Mucosa of stomach (tissue), 1 donor: ENCODE data around the gene SHOC2.

Source experiments
- H3K27me3 ChIP-seq: one replicate; pipeline ENCODE4 v1.7.0; 2013; ENCODE audit warnings: mild to moderate bottlenecking, low read length; ENCODE audit not compliant: control insufficient read depth, insufficient read depth
- H3K36me3 ChIP-seq: one replicate; pipeline ENCODE4 v1.7.0; 2013; ENCODE audit warnings: low read length; ENCODE audit not compliant: control insufficient read depth, insufficient read depth
- H3K4me1 ChIP-seq: one replicate; pipeline ENCODE4 v1.7.0; 2013; ENCODE audit warnings: mild to moderate bottlenecking, low read length; ENCODE audit not compliant: control insufficient read depth, insufficient read depth
- H3K4me3 ChIP-seq: one replicate; pipeline ENCODE4 v1.7.0; 2013; ENCODE audit warnings: low read length
- H3K9ac ChIP-seq: one replicate; pipeline ENCODE4 v1.7.0; 2013; ENCODE audit warnings: mild to moderate bottlenecking, low read length, moderate library complexity
- H3K9me3 ChIP-seq: one replicate; pipeline ENCODE4 v1.7.0; 2013; ENCODE audit warnings: mild to moderate bottlenecking, low read length, moderate library complexity; ENCODE audit not compliant: control insufficient read depth
- donor health status: Pancreatic carcinoma.

Gene SHOC2

DNA sequence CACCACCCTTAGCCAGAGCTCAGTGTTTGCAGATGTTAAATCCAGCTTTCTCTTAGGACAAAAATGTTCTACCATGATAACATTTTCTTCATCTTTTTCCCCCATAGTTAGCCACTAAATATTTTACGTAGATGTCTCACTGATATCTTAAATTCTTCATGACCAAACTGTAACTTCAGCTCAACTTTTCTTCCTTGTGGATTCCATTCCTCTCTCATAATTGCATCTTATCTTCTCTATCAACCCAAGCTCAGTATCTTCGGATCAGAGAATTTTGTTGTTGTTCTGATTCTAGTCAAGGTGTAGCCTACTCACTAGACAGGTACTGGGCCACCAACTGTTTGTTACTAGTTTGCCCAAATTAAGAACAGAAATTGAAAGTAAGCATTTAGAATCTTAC lies 60.2 kb downstream of the SHOC2 start:
- H3K4me1 ChIP-seq: no peaks in the 10 kb centered on the region
- H3K9me3 ChIP-seq: no peaks in the 10 kb centered on the region
- H3K36me3 ChIP-seq: no peaks in the 10 kb centered on the region
- H3K4me3 ChIP-seq: no peak overlapping the region
- H3K27me3 ChIP-seq: no peaks in the 10 kb centered on the region
- H3K9ac ChIP-seq: no peak overlapping the region

DNA sequence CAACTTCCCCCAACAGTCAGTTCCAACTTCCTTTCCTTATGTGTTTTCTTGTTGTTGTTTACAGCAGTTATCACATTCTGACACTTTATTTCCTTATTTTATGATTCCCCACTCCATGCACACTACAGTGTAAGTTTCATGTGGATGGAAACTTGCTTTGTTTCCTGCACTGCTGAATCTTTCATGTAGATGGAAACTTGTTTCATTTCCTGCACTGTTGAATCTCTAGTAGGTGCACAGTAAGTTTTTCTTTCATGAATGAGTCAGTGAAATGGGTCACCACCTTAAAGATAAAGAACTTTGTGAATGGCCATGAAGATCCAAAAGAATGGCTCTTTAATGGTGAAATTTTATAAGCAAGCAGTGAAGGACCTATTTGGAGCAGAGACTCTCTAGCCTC lies 61.4 kb downstream of the SHOC2 start:
- Histone ChIP-seq H3K36me3 (no peaks in the 10 kb centered on the region), H3K9ac (no peak overlapping the region), H3K4me3 (no peak overlapping the region), H3K4me1 (peaks cover 4% of the 10 kb centered on the region), H3K27me3 (no peaks in the 10 kb centered on the region), H3K9me3 (no peaks in the 10 kb centered on the region)

DNA sequence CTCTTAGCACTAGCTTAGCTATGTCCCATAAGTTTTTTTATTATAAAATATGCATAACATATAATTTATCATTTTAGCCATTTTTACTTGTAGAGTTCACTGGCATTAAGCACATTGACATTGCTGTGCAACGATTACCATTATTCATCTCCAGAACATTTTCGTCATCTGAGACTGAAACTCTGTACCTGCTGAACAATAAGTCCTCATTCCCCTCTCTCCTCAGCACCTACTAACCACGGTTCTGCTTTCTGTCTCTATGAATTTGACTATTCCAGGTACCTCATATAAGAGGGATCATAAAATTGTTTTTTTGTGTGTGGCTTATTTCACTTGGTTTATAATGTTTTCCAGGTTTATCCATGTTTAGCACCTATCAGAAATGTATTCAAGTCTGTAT lies 64.1 kb downstream of the SHOC2 start:
- no peaks in the 10 kb centered on the region for H3K27me3 ChIP-seq
- peaks cover 6% of the 10 kb centered on the region for H3K4me1 ChIP-seq
- H3K4me3 ChIP-seq: no peak overlapping the region
- H3K9ac ChIP-seq: no peak overlapping the region
- H3K36me3 ChIP-seq: no peaks in the 10 kb centered on the region
- no peaks in the 10 kb centered on the region for H3K9me3 ChIP-seq

DNA sequence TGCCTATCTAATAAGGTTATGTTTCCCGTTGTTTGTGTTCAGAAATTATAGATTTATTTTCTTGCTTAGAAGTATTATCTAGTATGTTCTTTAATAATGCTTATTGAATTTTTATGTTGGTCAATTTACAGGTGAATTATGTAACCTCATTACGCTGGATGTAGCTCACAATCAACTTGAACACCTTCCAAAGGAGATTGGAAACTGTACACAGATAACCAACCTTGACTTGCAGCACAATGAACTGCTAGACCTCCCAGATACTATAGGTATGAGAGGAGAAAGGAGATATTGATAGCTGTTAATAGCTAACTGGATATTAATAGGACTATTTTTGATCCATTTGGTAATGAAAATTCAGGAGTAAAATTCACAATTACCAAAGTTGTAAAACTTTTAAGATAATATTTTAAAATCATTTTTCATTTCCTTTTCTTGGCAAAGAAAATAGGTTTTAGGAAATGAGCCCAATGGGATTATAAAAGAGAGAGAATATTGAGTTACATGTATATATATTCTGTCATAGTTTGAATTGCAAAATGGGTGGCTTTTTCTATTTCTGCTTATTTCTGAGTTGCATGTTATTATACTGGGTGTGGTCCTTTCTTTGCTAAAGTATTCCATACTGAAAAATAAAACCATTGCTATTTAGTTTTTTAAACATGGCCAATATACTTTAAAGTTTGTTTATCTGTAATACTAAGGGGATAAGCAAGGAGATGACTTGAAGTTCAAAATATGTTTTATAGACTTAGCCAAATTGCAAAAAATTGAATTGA lies 66.3 kb downstream of the SHOC2 start:
- H3K36me3 ChIP-seq: no peaks in the 10 kb centered on the region
- H3K9me3 ChIP-seq: no peaks in the 10 kb centered on the region
- H3K9ac ChIP-seq: no peak overlapping the region
- H3K4me1 ChIP-seq: peaks cover 6% of the 10 kb centered on the region
- H3K27me3 ChIP-seq: no peaks in the 10 kb centered on the region
- H3K4me3 ChIP-seq: no peak overlapping the region

DNA sequence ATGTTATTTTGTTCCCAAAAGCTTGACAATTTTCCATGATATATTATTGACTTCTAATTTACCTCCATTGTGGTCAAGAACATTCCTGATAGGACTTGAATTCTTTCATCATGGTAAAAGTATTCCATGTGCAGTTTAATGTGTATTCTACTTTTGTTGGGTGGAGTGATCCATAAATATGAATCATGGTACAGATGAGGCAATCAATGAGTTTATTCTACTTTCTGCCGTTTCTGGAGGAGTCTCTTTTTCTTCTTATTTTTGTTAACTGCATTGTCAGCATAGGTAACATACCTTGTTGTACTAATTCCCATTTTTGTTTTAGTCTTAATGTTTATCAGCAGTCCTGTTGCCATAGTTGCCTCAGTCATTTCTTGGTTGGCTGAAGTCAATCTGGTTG lies 69.6 kb downstream of the SHOC2 start:
- Histone ChIP-seq H3K9ac (no peak overlapping the region), H3K36me3 (no peaks in the 10 kb centered on the region), H3K9me3 (no peaks in the 10 kb centered on the region), H3K4me1 (peaks cover 6% of the 10 kb centered on the region), H3K27me3 (no peaks in the 10 kb centered on the region), H3K4me3 (no peak overlapping the region)

DNA sequence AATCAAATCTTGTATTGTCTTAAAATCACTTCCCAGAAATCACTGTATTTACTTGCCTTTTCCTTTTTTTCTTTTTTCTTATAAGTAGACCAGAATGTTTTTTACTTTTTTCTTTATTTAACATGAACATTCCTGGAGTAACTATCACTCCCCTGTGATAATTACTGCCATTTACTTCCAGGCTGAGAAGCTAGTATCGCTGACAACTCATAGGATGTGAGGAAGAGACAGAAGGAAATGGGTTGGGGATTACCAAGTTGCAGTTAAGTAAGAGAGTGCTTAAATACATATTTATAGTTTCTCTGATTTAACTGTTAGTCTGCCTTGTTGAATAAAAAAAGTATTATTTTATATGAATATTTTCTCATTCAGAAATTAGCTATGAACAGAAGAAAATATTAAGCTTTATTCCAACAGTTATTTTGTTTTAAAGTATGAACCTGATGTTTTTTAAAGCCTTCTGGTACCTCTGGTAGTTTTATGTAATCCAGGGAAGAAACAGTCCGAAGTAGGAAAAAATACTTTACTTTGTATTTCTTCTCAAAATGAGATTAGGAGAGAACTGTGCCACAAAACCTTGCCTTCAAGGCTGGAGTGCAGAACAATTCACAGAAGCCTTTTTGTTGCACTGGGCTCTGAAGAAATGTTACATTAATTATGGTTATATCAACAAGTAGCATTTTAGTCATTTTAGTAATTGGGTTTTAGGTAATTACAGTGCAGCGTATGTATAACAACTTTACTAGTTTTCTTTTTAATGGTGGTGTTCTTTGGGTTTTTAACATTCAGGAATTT lies 72.8 kb downstream of the SHOC2 start:
- Histone ChIP-seq H3K9ac (no peak overlapping the region), H3K9me3 (no peaks in the 10 kb centered on the region), H3K27me3 (no peaks in the 10 kb centered on the region), H3K4me1 (no peaks in the 10 kb centered on the region), H3K36me3 (peaks cover 4% of the 10 kb centered on the region), H3K4me3 (no peak overlapping the region)

DNA sequence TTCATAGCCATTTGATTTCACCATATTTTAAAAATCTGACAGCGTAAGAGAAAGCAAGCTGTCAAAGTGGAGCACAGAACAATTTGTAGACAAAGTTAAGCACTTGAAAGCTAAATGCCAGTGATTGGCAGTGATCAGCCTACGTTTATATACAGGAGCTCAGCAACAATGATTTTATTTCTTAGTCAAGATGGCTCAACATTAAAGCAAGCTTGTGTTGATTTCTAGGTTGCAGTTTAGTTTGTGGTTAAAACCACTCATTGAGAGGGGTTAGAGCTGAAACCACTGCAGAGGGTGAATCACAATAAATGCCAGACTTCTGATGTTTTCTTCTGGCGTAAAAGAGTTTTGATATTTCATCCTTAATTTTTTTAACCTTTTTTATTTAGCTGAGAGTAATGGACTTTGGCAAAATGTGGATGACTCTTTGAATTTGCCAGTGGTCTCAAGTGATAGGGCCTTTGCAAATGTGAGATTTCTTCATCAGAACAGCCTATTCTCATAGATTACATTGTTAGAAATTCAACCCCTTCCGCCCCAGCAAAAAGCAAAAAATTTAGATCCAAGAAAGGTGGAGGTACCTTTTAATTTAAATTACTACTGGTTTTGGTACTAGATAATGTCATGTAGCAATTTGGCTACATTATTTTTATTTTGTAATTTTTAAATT lies 73.8 kb downstream of the SHOC2 start:
- Histone ChIP-seq H3K4me1 (no peaks in the 10 kb centered on the region), H3K27me3 (no peaks in the 10 kb centered on the region), H3K4me3 (no peak overlapping the region), H3K9ac (no peak overlapping the region), H3K9me3 (no peaks in the 10 kb centered on the region), H3K36me3 (peaks cover 4% of the 10 kb centered on the region)

DNA sequence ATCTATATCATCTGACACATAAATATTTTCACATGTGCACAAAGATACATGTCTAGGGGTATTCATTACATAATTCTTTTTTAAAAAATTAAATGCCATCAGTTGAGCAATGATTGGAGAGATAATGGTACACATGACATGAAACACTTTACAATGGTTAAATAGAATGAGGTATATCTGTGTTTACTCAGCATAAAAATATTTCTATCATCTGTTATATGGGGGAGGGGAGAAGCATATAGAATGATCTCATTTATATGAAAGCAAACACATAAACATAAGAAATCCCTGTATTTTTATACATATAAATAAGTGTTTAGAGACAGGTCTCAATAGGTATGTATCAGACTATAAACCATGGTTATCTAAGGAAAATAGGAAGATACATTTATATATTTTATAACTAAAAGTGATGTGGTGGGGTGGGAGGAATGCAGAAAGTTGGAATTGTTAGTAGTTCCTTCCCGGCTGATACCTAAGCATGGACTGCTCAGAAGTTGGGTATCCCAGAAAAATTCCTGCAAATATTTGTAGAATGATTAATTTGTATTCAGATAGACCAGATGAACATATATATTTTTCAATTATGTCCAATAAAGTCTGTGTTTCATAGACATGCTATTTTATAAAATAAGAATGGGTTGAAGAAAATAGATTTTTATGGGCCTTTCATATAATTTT lies 75.1 kb downstream of the SHOC2 start:
- no peak overlapping the region for H3K4me3 ChIP-seq
- H3K4me1 ChIP-seq: no peaks in the 10 kb centered on the region
- peaks cover 4% of the 10 kb centered on the region for H3K36me3 ChIP-seq
- H3K9me3 ChIP-seq: no peaks in the 10 kb centered on the region
- H3K9ac ChIP-seq: no peak overlapping the region
- no peaks in the 10 kb centered on the region for H3K27me3 ChIP-seq

DNA sequence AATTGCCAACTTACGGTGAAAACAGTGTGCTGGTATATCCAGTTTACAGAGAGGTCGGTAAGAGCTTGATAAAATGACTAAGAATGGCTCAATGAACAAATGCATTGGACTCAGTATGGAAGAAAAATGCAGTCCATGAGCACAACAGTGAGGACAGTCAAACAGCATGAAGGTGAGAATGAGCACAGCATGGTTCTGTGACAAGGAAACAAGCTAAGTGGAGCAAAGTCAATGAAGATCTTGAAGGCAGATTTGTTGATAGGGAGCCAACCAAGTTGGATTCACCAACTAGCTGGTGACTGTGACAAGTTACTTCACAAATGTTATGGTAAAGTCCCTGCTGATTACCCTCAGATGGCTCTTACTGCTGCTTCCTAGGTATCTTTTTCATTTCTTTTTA lies 75.9 kb downstream of the SHOC2 start:
- no peaks in the 10 kb centered on the region for H3K4me1 ChIP-seq
- H3K9me3 ChIP-seq: no peaks in the 10 kb centered on the region
- peaks cover 4% of the 10 kb centered on the region for H3K36me3 ChIP-seq
- H3K4me3 ChIP-seq: no peak overlapping the region
- no peak overlapping the region for H3K9ac ChIP-seq
- H3K27me3 ChIP-seq: no peaks in the 10 kb centered on the region

DNA sequence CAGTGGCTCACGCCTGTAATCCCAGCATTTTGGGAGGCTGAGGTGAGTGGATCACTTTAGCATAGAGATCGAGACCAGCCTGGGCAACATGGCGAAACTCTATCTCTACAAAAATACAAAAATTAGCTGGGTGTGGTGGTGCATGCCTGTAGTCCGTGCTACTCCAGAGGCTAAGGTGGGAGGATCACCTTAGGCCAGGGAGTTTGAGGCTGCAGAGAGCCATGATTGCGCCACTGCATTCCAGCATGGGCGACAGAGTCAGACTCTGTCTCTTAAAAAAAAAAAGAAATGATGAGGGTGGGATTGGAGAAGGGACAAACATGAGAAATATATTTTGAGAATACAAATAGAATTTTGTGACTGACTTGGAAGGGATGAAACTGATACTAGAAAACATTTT lies 76.9 kb downstream of the SHOC2 start:
- no peak overlapping the region for H3K9ac ChIP-seq
- no peaks in the 10 kb centered on the region for H3K9me3 ChIP-seq
- H3K4me3 ChIP-seq: no peak overlapping the region
- H3K27me3 ChIP-seq: no peaks in the 10 kb centered on the region
- no peaks in the 10 kb centered on the region for H3K4me1 ChIP-seq
- peaks cover 4% of the 10 kb centered on the region for H3K36me3 ChIP-seq

DNA sequence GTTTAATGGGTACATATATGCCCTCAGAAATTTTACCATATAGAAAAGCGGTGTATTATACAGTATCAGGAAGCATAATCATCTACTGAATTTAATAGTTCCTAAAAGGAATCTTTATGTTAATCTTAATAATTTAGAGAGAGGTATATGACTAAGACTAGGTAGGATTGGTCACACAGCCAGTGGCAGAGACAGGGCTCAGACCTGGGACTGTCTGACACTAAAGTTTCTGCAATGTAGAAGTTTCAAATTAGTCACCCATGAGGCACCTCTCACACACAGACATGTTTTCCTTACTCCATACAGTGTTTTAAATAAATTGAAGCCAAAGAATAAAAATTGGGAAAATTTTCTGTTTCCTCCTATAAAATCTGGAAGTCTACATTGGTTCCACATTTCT lies 84.6 kb downstream of the SHOC2 start:
- Histone ChIP-seq H3K27me3 (no peaks in the 10 kb centered on the region), H3K4me3 (no peak overlapping the region), H3K36me3 (no peaks in the 10 kb centered on the region), H3K4me1 (no peaks in the 10 kb centered on the region), H3K9ac (no peak overlapping the region), H3K9me3 (no peaks in the 10 kb centered on the region)

DNA sequence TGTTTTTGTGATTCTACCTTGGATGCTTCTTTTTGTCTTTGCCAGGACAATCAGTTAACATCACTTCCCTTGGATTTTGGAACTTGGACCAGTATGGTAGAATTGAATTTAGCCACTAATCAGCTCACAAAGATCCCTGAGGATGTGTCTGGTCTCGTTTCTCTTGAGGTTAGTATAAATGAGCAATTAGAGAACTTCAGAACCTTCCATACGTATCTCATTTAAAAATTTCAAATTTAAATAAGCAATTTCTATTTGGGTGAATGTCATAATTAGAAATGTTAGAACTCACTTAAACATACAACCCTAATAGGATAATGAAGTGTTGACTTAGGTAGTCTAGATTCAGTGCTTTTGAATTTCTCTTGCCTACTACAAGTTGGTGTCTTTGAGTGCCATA lies 88.1 kb downstream of the SHOC2 start:
- H3K9ac ChIP-seq: no peak overlapping the region
- no peaks in the 10 kb centered on the region for H3K27me3 ChIP-seq
- H3K36me3 ChIP-seq: no peaks in the 10 kb centered on the region
- no peaks in the 10 kb centered on the region for H3K9me3 ChIP-seq
- H3K4me1 ChIP-seq: no peaks in the 10 kb centered on the region
- H3K4me3 ChIP-seq: no peak overlapping the region
